GM12878 (cell line): ENCODE measurements around the gene EFHC1. TPM values are rescaled to one million over a fixed set of nuclear protein-coding genes. Genes with fewer than 3 reads are reported as not detected.
A peak's percentile ranks its signal among the peaks of the same experiment; 100 is the strongest.

Experiments used
- BACH1 ChIP-seq: fragments of 450-650 bp; IDR thresholded peaks from 2 replicates; pipeline ENCODE4 v1.6.1; 2017; ENCODE audit warnings: mild to moderate bottlenecking, borderline replicate concordance
- CREM ChIP-seq: IDR thresholded peaks from 2 replicates; pipeline ENCODE4 v1.6.1; 2014; ENCODE audit warnings: antibody characterized with exemption, low read depth
- GABPA ChIP-seq: IDR thresholded peaks from 2 replicates; pipeline ENCODE4 v1.6.1; 2014; ENCODE audit warnings: antibody characterized with exemption, low read depth, mild to moderate bottlenecking, inconsistent platforms
- IKZF2 ChIP-seq, 2 experiments: fragments of 450-650 bp; IDR thresholded peaks; 2 replicates each; pipeline ENCODE4 v1.6.1; 2017; ENCODE audit warnings: mild to moderate bottlenecking in 2 of 2, moderate library complexity in 2 of 2
- PAX5 ChIP-seq: IDR thresholded peaks from 2 replicates; pipeline ENCODE4 v1.6.1; 2011; ENCODE audit warnings: low read depth, low read length, borderline replicate concordance
- TARDBP ChIP-seq: IDR thresholded peaks from 2 replicates; pipeline ENCODE4 v1.6.1; 2016; ENCODE audit warnings: borderline replicate concordance
- TCF12 ChIP-seq: IDR thresholded peaks from 2 replicates; pipeline ENCODE4 v1.6.1; 2011; ENCODE audit warnings: low read depth, mild to moderate bottlenecking, low read length
- YY1 ChIP-seq: IDR thresholded peaks from 2 replicates; pipeline ENCODE4 v1.6.1; 2011; ENCODE audit warnings: low read depth, mild to moderate bottlenecking, low read length
- polyA plus RNA-seq, 11 experiments: library from polyadenylated mRNA; depleted of rRNA in 4 of 11; unstranded in 6 of 11; stranded (reverse) in 5 of 11; fragments of >200 nt; fragmentation: Nextera tagmentation in 4 of 11; fragmentation: Illumina TruSeq in 1 of 11; extraction: Ambion mirVana in 4 of 11; extraction: Trizol in 1 of 11; gene quantifications; 1 replicate in 1 of 11; 2 replicates in 10 of 11; pipeline versions ENCODE4 v1.2.1 to v1.2.3, GENCODE V29; 2011 to 2016; ENCODE audit warnings: inconsistent platforms in 2 of 11, missing spikeins in 2 of 11, low read depth in 1 of 11
- total RNA-seq, 4 experiments: library from RNA; depleted of rRNA in 3 of 4; stranded (reverse); fragments of >200 nt in 3 of 4; fragmentation: Illumina TruSeq in 1 of 4; extraction: Trizol in 1 of 4; gene quantifications; 2 replicates each; pipeline versions ENCODE4 v1.2.1 to v1.2.3, GENCODE V29; 2013 to 2021
- TF ChIP-seq, protein P1 (sequence below): fragments of 450-650 bp; IDR thresholded peaks from 2 replicates; pipeline ENCODE4 v1.6.1; 2017; ENCODE audit warnings: mild to moderate bottlenecking, moderate library complexity
- TF ChIP-seq, protein P2 (sequence below): fragments of 450-650 bp; formaldehyde crosslinking; IDR thresholded peaks from 2 replicates; pipeline ENCODE4 v1.4.0; 2020; ENCODE audit warnings: mild to moderate bottlenecking, moderate library complexity

EFHC1 gene
- total and polyA plus RNA-seq, 10 of the 15 experiments (the other 5 are each of a cell fraction or from before 2014, with no cell fraction given): 5.5 to 14.5 (median 8.8) TPM

DNA sequence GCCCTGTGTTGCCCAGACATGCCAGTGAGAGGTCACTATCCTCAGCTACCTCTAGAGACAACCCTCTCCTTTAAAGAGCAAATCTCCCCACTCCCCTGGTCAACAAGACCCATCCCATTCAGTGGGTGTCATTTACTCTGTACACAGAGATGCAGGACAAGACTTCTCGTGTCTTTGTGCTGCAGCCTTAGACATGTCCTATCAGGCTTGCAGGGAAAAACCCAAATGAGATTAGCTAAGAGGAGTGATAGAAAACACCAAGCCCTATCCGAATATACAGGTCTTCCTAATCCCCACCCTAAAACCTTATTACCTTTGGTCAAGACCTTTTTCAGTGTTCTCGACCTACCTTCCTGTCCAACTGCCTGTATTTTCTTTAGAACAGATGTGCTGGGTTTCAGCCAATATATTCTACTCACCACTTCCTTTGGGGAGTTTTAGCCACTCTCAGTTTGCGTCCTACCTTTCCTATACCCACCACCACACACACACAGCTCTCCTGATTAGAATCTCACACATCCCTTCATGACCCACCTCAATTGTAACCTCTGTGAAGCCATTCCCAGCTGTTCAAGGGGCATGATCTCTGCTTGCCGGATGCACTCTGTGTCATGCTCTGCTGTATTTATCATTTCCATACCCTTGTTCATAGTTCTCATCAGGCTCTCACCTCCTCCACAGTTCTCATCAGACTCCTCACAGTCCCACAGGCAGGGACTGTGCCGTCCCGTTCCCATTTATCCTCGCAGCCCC lies 117.0 kb downstream of the EFHC1 start (continued):
- peak; percentile 86 to 90 for TF ChIP-seq IKZF2 (IDR thresholded peaks at IDR 0.05)
- TF ChIP-seq TCF12: peak; percentile 83
- TF ChIP-seq PAX5: no peak
- TF ChIP-seq CREM: peak; percentile 49; the same call in 1 of the 2 replicates
- TF ChIP-seq BACH1: no peak
- 0 out of 2 replicates have a peak, but pooled peaks have one; percentile 10 for TF ChIP-seq GABPA
- TF ChIP-seq, protein P1, sequence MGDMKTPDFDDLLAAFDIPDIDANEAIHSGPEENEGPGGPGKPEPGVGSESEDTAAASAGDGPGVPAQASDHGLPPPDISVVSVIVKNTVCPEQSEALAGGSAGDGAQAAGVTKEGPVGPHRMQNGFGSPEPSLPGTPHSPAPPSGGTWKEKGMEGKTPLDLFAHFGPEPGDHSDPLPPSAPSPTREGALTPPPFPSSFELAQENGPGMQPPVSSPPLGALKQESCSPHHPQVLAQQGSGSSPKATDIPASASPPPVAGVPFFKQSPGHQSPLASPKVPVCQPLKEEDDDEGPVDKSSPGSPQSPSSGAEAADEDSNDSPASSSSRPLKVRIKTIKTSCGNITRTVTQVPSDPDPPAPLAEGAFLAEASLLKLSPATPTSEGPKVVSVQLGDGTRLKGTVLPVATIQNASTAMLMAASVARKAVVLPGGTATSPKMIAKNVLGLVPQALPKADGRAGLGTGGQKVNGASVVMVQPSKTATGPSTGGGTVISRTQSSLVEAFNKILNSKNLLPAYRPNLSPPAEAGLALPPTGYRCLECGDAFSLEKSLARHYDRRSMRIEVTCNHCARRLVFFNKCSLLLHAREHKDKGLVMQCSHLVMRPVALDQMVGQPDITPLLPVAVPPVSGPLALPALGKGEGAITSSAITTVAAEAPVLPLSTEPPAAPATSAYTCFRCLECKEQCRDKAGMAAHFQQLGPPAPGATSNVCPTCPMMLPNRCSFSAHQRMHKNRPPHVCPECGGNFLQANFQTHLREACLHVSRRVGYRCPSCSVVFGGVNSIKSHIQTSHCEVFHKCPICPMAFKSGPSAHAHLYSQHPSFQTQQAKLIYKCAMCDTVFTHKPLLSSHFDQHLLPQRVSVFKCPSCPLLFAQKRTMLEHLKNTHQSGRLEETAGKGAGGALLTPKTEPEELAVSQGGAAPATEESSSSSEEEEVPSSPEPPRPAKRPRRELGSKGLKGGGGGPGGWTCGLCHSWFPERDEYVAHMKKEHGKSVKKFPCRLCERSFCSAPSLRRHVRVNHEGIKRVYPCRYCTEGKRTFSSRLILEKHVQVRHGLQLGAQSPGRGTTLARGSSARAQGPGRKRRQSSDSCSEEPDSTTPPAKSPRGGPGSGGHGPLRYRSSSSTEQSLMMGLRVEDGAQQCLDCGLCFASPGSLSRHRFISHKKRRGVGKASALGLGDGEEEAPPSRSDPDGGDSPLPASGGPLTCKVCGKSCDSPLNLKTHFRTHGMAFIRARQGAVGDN: no peak
- TF ChIP-seq, protein P2, sequence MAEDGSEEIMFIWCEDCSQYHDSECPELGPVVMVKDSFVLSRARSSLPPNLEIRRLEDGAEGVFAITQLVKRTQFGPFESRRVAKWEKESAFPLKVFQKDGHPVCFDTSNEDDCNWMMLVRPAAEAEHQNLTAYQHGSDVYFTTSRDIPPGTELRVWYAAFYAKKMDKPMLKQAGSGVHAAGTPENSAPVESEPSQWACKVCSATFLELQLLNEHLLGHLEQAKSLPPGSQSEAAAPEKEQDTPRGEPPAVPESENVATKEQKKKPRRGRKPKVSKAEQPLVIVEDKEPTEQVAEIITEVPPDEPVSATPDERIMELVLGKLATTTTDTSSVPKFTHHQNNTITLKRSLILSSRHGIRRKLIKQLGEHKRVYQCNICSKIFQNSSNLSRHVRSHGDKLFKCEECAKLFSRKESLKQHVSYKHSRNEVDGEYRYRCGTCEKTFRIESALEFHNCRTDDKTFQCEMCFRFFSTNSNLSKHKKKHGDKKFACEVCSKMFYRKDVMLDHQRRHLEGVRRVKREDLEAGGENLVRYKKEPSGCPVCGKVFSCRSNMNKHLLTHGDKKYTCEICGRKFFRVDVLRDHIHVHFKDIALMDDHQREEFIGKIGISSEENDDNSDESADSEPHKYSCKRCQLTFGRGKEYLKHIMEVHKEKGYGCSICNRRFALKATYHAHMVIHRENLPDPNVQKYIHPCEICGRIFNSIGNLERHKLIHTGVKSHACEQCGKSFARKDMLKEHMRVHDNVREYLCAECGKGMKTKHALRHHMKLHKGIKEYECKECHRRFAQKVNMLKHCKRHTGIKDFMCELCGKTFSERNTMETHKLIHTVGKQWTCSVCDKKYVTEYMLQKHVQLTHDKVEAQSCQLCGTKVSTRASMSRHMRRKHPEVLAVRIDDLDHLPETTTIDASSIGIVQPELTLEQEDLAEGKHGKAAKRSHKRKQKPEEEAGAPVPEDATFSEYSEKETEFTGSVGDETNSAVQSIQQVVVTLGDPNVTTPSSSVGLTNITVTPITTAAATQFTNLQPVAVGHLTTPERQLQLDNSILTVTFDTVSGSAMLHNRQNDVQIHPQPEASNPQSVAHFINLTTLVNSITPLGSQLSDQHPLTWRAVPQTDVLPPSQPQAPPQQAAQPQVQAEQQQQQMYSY (CRISPR knock-in tag): no peak
- no peak for TF ChIP-seq TARDBP
- peak; percentile 7; the same call in 1 of the 2 replicates for TF ChIP-seq YY1
